Measurements from ENCODE around the gene AANAT. TPM values are rescaled to one million over a fixed set of nuclear protein-coding genes. Genes with fewer than 3 reads are reported as not detected.

Gene AANAT
- total and polyA plus RNA-seq, 3 donors from 2014 or later, result 2.0 to 4.4 (median 4.3) TPM

- Histone ChIP-seq H3K36me3 (ENCODE audit: low read depth, missing control alignments) (no peaks in the 10 kb centered on the region), H3K4me1 (no peaks in the 10 kb centered on the region), H3K27me3 (no peaks in the 10 kb centered on the region), H3K9me3 (no peaks in the 10 kb centered on the region), H3K4me3 (no peak overlapping the region), H3K27ac (no peak overlapping the region)
- intact Hi-C loops (cut with DNase I; ENCODE audit: low total_unique reads), result no loop called here
- no peak for DNase-seq
- 79 to 80% methylated on average over 10 of the region's 10 CpGs for WGBS, 2 donors
- no peak for TF ChIP-seq POLR2A (IDR thresholded peaks at IDR 0.05)
- TF ChIP-seq, protein P1, sequence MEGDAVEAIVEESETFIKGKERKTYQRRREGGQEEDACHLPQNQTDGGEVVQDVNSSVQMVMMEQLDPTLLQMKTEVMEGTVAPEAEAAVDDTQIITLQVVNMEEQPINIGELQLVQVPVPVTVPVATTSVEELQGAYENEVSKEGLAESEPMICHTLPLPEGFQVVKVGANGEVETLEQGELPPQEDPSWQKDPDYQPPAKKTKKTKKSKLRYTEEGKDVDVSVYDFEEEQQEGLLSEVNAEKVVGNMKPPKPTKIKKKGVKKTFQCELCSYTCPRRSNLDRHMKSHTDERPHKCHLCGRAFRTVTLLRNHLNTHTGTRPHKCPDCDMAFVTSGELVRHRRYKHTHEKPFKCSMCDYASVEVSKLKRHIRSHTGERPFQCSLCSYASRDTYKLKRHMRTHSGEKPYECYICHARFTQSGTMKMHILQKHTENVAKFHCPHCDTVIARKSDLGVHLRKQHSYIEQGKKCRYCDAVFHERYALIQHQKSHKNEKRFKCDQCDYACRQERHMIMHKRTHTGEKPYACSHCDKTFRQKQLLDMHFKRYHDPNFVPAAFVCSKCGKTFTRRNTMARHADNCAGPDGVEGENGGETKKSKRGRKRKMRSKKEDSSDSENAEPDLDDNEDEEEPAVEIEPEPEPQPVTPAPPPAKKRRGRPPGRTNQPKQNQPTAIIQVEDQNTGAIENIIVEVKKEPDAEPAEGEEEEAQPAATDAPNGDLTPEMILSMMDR (IDR thresholded peaks at IDR 0.05), result no peak
Observed at GRCh38 chr17:76445697-76446448, 21.5 kb upstream of the AANAT start.

GRCh38 chr17:76446449-76447231 lies 20.8 kb upstream of the AANAT start:
- Histone ChIP-seq H3K27me3 (no peaks in the 10 kb centered on the region), H3K9me3 (no peaks in the 10 kb centered on the region), H3K36me3 (ENCODE audit: low read depth, missing control alignments) (no peaks in the 10 kb centered on the region), H3K27ac (no peak overlapping the region), H3K4me3 (no peak overlapping the region), H3K4me1 (no peaks in the 10 kb centered on the region)
- DNase-seq, result no peak
- TF ChIP-seq, protein P1 (IDR thresholded peaks at IDR 0.05), result no peak
- no peak for TF ChIP-seq POLR2A (IDR thresholded peaks at IDR 0.05)
- intact Hi-C loops (cut with DNase I; ENCODE audit: low total_unique reads), result no loop called here
- 68 to 73% methylated on average over 9 of the region's 9 CpGs for WGBS, 2 donors

DNA sequence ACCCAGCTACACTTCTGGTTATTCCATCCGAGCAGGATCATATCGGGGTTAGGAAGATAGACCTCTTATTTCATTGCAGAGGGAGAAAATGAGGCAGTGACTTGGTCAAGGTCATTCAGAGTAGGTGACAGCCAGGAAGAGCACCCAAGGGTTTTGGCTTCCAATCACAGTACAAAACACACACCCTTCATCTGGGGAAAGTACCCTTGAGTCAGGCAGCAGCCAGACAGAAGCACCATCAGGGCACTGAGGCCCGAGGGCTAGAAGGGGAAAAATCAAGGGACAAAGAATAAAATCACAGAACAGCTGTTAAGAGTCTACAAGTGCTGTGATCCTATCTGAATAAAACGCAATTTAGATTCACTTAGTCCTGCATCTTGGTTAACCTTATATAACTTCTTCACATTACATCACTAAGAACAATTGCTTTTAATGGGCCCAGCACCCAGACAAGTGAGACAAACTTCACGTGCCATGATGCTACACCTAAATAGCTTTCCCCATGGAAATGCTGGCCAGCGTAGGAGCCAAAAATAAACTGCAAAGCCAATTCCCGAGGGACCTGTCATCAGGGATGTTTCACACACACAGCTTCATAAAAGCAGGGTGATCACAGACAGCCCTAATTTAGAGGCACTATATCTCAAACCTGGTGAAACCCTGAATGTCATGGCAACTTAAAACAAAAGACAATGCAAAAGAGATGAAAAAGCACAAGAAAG lies 19.3 kb upstream of the AANAT start:
- TF ChIP-seq POLR2A (IDR thresholded peaks at IDR 0.05), result no peak
- TF ChIP-seq, protein P1 (IDR thresholded peaks at IDR 0.05), result no peak
- no peaks in the 10 kb centered on the region for H3K27me3 ChIP-seq
- intact Hi-C loops (cut with DNase I; ENCODE audit: low total_unique reads), result no loop called here
- H3K27ac ChIP-seq, result no peak overlapping the region
- 73 to 76% methylated on average over 7 of the region's 7 CpGs for WGBS, 2 donors
- no peak for DNase-seq
- H3K9me3 ChIP-seq, result no peaks in the 10 kb centered on the region
- no peaks in the 10 kb centered on the region for H3K36me3 ChIP-seq (ENCODE audit: low read depth, missing control alignments)
- H3K4me1 ChIP-seq, result no peaks in the 10 kb centered on the region
- no peak overlapping the region for H3K4me3 ChIP-seq

- no peak for DNase-seq
- Histone ChIP-seq H3K27ac (no peak overlapping the region), H3K4me3 (no peak overlapping the region), H3K27me3 (no peaks in the 10 kb centered on the region), H3K9me3 (no peaks in the 10 kb centered on the region), H3K4me1 (no peaks in the 10 kb centered on the region), H3K36me3 (ENCODE audit: low read depth, missing control alignments) (no peaks in the 10 kb centered on the region)
- no peak for TF ChIP-seq POLR2A (IDR thresholded peaks at IDR 0.05)
- TF ChIP-seq, protein P1 (IDR thresholded peaks at IDR 0.05), result no peak
- WGBS, 2 donors, result 87 to 91% methylated on average over 6 of the region's 6 CpGs
- intact Hi-C loops (cut with DNase I; ENCODE audit: low total_unique reads), result no loop called here
Observed at GRCh38 chr17:76449126-76449525, 18.3 kb upstream of the AANAT start.
